IPS DF 19.7 (cell line): ENCODE results near the gene JOSD2.

ENCODE experiments used
- DNase-seq: peaks from one replicate; pipeline ENCODE4 v3.0.0-alpha.2; 2013; ENCODE audit warnings: low read depth, low spot score

The JOSD2 gene

GRCh38 chr19:50511069-50511822, at the start of gene JOSD2:
TSS of gene JOSD2 (minus strand) at chr19:50511191. CDS start at chr19:50510431, 760 bp downstream.
- DNase-seq = peak; percentile 98

- no peak for DNase-seq
These were observed 48.6 kb upstream of the JOSD2 start for GRCh38 chr19:50559636-50560035.

GRCh38 chr19:50558449-50558848, 47.5 kb upstream of the JOSD2 start:
- no peak for DNase-seq

- no peak for DNase-seq
These were observed 47.0 kb upstream of the JOSD2 start for GRCh38 chr19:50558039-50558438.

- DNase-seq = no peak
These were observed 46.1 kb upstream of the JOSD2 start for GRCh38 chr19:50557009-50557613.

GRCh38 chr19:50556282-50557008, 45.5 kb upstream of the JOSD2 start:
- no peak for DNase-seq

- DNase-seq = no peak
These were observed 44.7 kb upstream of the JOSD2 start for GRCh38 chr19:50555450-50556281.

- no peak for DNase-seq
These were observed 44.0 kb upstream of the JOSD2 start for GRCh38 chr19:50555033-50555432.

GRCh38 chr19:50554212-50554611, 43.2 kb upstream of the JOSD2 start:
- no peak for DNase-seq

- DNase-seq = no peak
These were observed 42.2 kb upstream of the JOSD2 start for GRCh38 chr19:50553134-50553703.

GRCh38 chr19:50552540-50552939, 41.5 kb upstream of the JOSD2 start:
- no peak for DNase-seq

- no peak for DNase-seq
These were observed 40.8 kb upstream of the JOSD2 start for GRCh38 chr19:50551715-50552187.

- no peak for DNase-seq
These were observed 40.2 kb upstream of the JOSD2 start for GRCh38 chr19:50551034-50551714.

GRCh38 chr19:50550594-50550966, 39.6 kb upstream of the JOSD2 start:
- no peak for DNase-seq

- no peak for DNase-seq
These were observed 39.1 kb upstream of the JOSD2 start for GRCh38 chr19:50549927-50550593.

GRCh38 chr19:50549059-50549926, 38.3 kb upstream of the JOSD2 start:
- DNase-seq = no peak

- DNase-seq = no peak
These were observed 37.4 kb upstream of the JOSD2 start for GRCh38 chr19:50548191-50549058.
